Measurements from ENCODE around the gene TBX19. TPM values are rescaled to one million over a fixed set of nuclear protein-coding genes. Genes with fewer than 3 reads are reported as not detected.
A peak's percentile ranks its signal among the peaks of the same experiment; 100 is the strongest.

Gene TBX19
- total RNA-seq, result under 1 TPM; 0.43 to 0.68 (median 0.56) TPM
- long read RNA-seq, result 0 reads

DNA sequence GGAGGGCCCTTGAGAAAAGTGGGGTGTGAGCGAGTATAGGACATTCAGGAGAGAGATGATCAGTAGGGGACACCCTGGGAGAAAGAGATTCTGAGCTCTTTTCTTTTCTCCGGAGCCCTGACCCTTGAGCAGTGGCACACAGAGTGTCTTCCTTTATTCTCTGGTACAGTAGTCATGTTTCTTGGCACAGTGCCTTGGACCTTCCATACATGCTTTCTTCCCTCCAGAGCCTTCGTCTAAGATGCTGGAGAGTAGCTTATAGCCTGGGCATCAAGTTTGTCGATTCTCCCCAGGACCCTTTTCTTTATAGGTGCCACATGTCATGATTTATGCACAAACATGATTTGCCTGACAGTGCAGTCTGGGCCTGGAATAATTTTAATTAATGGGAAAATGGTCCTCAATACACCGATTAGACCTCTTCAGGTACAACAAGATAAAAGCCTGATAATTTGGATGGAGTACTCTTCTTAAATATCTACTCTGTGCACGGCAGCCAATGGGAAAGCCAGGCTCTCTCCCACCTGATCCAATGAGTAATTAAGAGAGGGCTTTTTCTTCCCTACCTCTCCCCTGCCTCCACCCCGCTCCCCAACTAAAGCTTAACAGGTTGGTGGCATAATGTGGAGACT lies at the start of gene TBX19:
TBX19 (plus strand) TSS at position 582 of the 632 bp plus-strand sequence. CDS start 214 bp downstream, outside the sequence.
- H3K27me3 ChIP-seq, result no peaks in the 10 kb centered on the region
- WGBS (ENCODE audit: insufficient coverage, low coverage, low lambda C conversion rate, missing lambda C conversion rate), result 84% methylated on average over 7 of the region's 7 CpGs
- ATAC-seq (no peak), DNase-seq (no peak)
- no peak within 1 kb of the TSS for H3K27ac ChIP-seq
- no peaks in the 10 kb centered on the region for H3K4me1 ChIP-seq
- H3K36me3 ChIP-seq, result no peaks in the 10 kb centered on the region
- intact Hi-C loops (cut with DNase I), result no loop called here
- H3K9me3 ChIP-seq, result no peaks in the 10 kb centered on the region
- H3K4me3 ChIP-seq, result no peak within 1 kb of the TSS
- TF ChIP-seq POLR2A (IDR thresholded peaks at IDR 0.05), result no peak
- TF ChIP-seq, protein P1, sequence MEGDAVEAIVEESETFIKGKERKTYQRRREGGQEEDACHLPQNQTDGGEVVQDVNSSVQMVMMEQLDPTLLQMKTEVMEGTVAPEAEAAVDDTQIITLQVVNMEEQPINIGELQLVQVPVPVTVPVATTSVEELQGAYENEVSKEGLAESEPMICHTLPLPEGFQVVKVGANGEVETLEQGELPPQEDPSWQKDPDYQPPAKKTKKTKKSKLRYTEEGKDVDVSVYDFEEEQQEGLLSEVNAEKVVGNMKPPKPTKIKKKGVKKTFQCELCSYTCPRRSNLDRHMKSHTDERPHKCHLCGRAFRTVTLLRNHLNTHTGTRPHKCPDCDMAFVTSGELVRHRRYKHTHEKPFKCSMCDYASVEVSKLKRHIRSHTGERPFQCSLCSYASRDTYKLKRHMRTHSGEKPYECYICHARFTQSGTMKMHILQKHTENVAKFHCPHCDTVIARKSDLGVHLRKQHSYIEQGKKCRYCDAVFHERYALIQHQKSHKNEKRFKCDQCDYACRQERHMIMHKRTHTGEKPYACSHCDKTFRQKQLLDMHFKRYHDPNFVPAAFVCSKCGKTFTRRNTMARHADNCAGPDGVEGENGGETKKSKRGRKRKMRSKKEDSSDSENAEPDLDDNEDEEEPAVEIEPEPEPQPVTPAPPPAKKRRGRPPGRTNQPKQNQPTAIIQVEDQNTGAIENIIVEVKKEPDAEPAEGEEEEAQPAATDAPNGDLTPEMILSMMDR (IDR thresholded peaks at IDR 0.05), result no peak

DNA sequence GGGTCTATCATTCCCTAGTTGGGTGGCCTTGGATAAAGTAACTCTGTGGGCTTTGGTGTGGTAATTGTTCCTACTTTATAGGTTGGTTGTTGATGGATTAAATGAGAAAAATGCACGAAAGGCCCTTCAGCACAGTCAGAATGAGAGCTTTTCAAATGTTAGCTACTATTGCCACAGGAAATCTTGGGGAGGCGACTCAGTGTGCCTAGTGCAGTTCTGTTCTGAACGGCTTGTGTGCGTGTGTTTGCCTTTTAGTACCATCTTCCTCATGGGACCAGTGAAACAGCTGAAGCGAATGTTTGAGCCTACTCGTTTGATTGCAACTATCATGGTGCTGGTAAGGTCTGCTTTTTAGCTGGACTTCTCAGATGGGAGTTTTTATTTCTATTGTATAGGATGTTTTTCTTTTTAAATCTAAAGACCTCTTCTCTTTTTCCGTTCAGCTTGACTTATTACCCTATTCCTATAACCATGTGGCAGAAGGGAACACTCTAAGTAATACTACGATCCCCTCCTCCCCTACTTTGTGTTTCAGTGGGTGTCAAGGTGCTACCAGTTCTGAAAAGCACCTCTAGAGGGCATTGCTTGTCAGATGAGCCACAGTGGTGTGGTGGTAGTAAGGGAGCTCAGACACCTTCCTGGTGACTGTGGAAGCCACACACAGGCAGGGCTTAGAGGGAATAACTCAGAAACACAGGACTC lies 45.7 kb upstream of the TBX19 start:
- peak; percentile 43 to 68 (median 57) for ATAC-seq

DNA sequence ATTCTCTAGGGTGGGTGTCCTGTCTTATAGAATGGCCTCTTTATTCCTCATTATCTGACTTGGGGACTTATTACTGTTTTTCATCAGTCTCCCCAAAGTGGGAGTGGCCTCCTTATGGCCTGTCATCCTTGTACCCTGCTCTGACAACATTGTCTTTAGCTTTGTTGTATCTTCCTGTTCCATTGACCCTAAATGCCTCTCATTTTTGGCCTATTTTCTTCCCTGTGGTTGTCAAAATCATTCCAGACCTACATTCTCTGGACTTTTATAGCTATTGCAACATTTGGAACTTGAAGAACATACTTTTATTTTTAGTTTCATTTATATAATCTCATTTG lies 45.2 kb upstream of the TBX19 start:
- peak; percentile 26 to 53 (median 42) for ATAC-seq
- peaks cover 2 to 28% (median 6%) of the 10 kb centered on the region in 4 donors for H3K36me3 ChIP-seq
- H3K27ac ChIP-seq, result peak overlapping the region in 2 of 3 donors; percentile 11 to 47

More for the DNA sequence above, 45.7 kb upstream of the TBX19 start:
- Histone ChIP-seq H3K4me3 (no peak overlapping the region), H3K4me1 (peaks cover 0 to 39% (median 17%) of the 10 kb centered on the region in 4 donors), H3K27me3 (no peaks in the 10 kb centered on the region), H3K36me3 (peaks cover 2 to 28% (median 5%) of the 10 kb centered on the region in 4 donors), H3K9me3 (no peaks in the 10 kb centered on the region), H3K27ac (peak overlapping the region in 2 of 3 donors; percentile 11 to 47)
- TF ChIP-seq POLR2A (IDR thresholded peaks at IDR 0.05), result no peak
- TF ChIP-seq, protein P1 (IDR thresholded peaks at IDR 0.05), result peak; percentile 39 to 51 (median 43)
- no peak for DNase-seq
- intact Hi-C loops (cut with DNase I), result loop anchor here in 1 of 2 donors (10.0 kb wide), 1 partner anchor 60 kb away; the partner anchor contains the start of gene TIPRL
- WGBS (ENCODE audit: insufficient coverage, low coverage, low lambda C conversion rate, missing lambda C conversion rate), result 87% methylated on average over 8 of the region's 8 CpGs

DNA sequence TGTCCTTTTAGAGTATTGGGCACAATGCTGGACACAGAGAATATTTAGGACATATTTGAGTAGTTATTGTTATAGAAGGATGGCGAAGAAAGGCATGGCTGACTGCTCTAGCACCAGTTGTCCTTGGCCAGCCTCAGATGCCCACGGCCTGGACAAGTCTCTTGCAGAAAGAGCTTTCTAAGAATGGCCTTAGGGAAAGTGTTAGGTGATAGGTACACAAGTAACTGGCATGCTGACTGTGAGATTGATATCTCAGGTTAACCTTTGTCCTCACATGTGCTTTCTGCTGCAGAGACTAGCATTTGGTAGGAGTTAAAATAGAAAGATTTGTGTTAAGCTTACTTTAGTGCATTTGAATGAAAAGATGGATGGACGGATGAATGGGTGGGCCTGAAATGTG lies 44.7 kb upstream of the TBX19 start:
- intact Hi-C loops (cut with DNase I), result loop anchor here in 1 of 2 donors (10.0 kb wide), 1 partner anchor 61 kb away; the partner anchor contains the start of gene TIPRL
- Histone ChIP-seq H3K4me1 (peaks cover 0 to 30% (median 13%) of the 10 kb centered on the region in 4 donors), H3K4me3 (no peak overlapping the region), H3K36me3 (peaks cover 2 to 30% (median 6%) of the 10 kb centered on the region in 4 donors), H3K27me3 (no peaks in the 10 kb centered on the region), H3K9me3 (no peaks in the 10 kb centered on the region), H3K27ac (peak overlapping the region in 2 of 3 donors; percentile 11 to 47)
- peak; percentile 84 to 89 (median 87) for ATAC-seq
- peak in 1 of 3 donors; percentile 59 for DNase-seq
- WGBS (ENCODE audit: insufficient coverage, low coverage, low lambda C conversion rate, missing lambda C conversion rate), result 36% methylated on average over 3 of the region's 3 CpGs
- TF ChIP-seq, protein P1 (IDR thresholded peaks at IDR 0.05), result no peak
- no peak for TF ChIP-seq POLR2A (IDR thresholded peaks at IDR 0.05)

More for the DNA sequence above, 45.2 kb upstream of the TBX19 start:
- H3K27me3 ChIP-seq, result no peaks in the 10 kb centered on the region
- H3K9me3 ChIP-seq, result no peaks in the 10 kb centered on the region
- no peak for DNase-seq
- no peak overlapping the region for H3K4me3 ChIP-seq
- peaks cover 0 to 34% (median 14%) of the 10 kb centered on the region in 4 donors for H3K4me1 ChIP-seq
- no peak for TF ChIP-seq POLR2A (IDR thresholded peaks at IDR 0.05)
- TF ChIP-seq, protein P1 (IDR thresholded peaks at IDR 0.05), result no peak
- intact Hi-C loops (cut with DNase I), result loop anchor here in 1 of 2 donors (10.0 kb wide), 1 partner anchor 61 kb away; the partner anchor contains the start of gene TIPRL

All from right lobe of liver (tissue), 6 donors.